DOHH2 (cell line): Measurements from ENCODE around the gene RPN2.

Experiments
- EZH2phosphoT487 ChIP-seq: fragments of 200-600 bp; sonication (generic); IDR thresholded peaks from 2 replicates; pipeline ENCODE4 v1.6.1; 2017; ENCODE audit warnings: borderline replicate concordance, mild to moderate bottlenecking, antibody characterized with exemption, low read length, moderate library complexity, mixed read lengths
- TF ChIP-seq, protein P1 (sequence below): fragments of 200-600 bp; sonication (generic); IDR thresholded peaks from one replicate; pipeline ENCODE4 v1.5.1; 2014; ENCODE audit warnings: antibody characterized with exemption, mild to moderate bottlenecking, low read depth, low read length; ENCODE audit not compliant: poor library complexity, severe bottlenecking

DNA sequence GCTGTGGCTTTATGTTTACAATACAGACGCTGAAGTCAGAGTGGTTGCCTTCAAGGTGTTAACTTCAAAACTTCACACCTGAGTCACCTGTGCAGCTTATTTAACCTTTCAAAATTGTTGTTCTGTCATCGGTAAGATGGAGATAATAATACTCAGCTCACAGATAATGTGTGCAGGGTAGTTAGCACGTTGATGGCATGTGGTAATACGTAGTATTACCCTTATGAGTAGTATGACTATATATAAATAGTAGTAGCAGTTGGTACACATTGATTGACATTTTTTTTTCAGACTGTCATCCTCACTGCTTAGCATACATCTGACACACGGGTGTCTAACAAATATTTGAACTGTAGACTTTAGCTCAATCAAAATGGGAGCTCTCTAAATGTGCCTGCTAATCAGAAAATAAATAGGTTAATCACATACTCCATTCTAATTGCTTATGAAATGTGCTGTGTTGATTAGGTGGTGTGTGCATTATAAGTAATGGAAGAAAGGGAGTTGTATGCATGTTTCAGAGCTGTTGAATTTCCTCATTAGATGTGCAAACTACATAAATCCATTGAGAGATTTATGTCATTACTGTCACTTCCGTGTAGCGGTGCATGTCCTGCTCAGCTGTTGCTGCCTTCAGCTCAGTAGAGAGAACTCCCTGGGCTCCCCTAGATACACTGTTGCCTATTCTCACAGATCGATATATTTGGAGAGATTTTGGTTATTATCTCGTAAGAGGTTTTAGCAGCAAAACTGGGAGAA, 11.4 kb downstream of the RPN2 start:
- TF ChIP-seq, protein P1, sequence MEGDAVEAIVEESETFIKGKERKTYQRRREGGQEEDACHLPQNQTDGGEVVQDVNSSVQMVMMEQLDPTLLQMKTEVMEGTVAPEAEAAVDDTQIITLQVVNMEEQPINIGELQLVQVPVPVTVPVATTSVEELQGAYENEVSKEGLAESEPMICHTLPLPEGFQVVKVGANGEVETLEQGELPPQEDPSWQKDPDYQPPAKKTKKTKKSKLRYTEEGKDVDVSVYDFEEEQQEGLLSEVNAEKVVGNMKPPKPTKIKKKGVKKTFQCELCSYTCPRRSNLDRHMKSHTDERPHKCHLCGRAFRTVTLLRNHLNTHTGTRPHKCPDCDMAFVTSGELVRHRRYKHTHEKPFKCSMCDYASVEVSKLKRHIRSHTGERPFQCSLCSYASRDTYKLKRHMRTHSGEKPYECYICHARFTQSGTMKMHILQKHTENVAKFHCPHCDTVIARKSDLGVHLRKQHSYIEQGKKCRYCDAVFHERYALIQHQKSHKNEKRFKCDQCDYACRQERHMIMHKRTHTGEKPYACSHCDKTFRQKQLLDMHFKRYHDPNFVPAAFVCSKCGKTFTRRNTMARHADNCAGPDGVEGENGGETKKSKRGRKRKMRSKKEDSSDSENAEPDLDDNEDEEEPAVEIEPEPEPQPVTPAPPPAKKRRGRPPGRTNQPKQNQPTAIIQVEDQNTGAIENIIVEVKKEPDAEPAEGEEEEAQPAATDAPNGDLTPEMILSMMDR, result no peak
- no peak for TF ChIP-seq EZH2phosphoT487
